Lower lobe of right lung (tissue), 2 donors: ENCODE results near the gene PPP3CB. TPM values are rescaled to one million over a fixed set of nuclear protein-coding genes. Genes with fewer than 3 reads are reported as not detected.

ENCODE experiments used
- ATAC-seq, 2 donors: fragments of 200-7000 bp; cut with Tn5 transposase; one replicate each; pipeline ENCODE4 v1.9.1; 2020 to 2022; ENCODE audit warnings: mild to moderate bottlenecking in 2 of 2, moderate library complexity in 2 of 2
- DNase-seq: peaks from one replicate; pipeline ENCODE4 v3.0.0-alpha.2; 2020
- H3K27ac ChIP-seq: fragments of 200-600 bp; one replicate; pipeline ENCODE4 v1.8.0; 2022
- H3K27me3 ChIP-seq: fragments of 200-600 bp; one replicate; pipeline ENCODE4 v1.8.0; 2022; ENCODE audit warnings: low read depth
- H3K36me3 ChIP-seq: fragments of 200-600 bp; one replicate; pipeline ENCODE4 v1.8.0; 2022; ENCODE audit warnings: mild to moderate bottlenecking
- H3K4me1 ChIP-seq: fragments of 200-600 bp; one replicate; pipeline ENCODE4 v1.8.0; 2022
- H3K4me3 ChIP-seq: fragments of 200-600 bp; one replicate; pipeline ENCODE4 v1.8.0; 2022; ENCODE audit warnings: mild to moderate bottlenecking
- H3K9me3 ChIP-seq: fragments of 200-600 bp; one replicate; pipeline ENCODE4 v1.8.0; 2022
- intact Hi-C: fragments of 100-400 bp; cut with DNase I; formaldehyde crosslinking; loops from one replicate; pipeline ENCODE4 v1.11.0; 2022
- long read RNA-seq: library from polyadenylated mRNA; unstranded; transcript quantifications from one replicate; pipeline ENCODE4 v2.0.0, GENCODE V29; 2021
- total RNA-seq: library from RNA; stranded (reverse); fragmentation: NEBNext Ultra II Directional; extraction: Animal tissue kit (Norgen Biotek cat#: 25700); gene quantifications from one replicate; pipeline ENCODE4 v1.2.1, GENCODE V29; 2021
- TF ChIP-seq, protein P1 (sequence below): fragments of 200-600 bp; IDR thresholded peaks from one replicate; pipeline ENCODE4 v1.8.0; 2022; ENCODE audit warnings: antibody characterized with exemption, mild to moderate bottlenecking
- donor health status: DM: no; HTN: yes; CAD: no; lungs with severe emphysema.

PPP3CB gene
- 41.3 TPM for total RNA-seq
- long read RNA-seq, partial matches to known transcripts: 2 of 22 reads
- long read RNA-seq, other reads (novel, unspliced or antisense): 16 of 22 reads

DNA sequence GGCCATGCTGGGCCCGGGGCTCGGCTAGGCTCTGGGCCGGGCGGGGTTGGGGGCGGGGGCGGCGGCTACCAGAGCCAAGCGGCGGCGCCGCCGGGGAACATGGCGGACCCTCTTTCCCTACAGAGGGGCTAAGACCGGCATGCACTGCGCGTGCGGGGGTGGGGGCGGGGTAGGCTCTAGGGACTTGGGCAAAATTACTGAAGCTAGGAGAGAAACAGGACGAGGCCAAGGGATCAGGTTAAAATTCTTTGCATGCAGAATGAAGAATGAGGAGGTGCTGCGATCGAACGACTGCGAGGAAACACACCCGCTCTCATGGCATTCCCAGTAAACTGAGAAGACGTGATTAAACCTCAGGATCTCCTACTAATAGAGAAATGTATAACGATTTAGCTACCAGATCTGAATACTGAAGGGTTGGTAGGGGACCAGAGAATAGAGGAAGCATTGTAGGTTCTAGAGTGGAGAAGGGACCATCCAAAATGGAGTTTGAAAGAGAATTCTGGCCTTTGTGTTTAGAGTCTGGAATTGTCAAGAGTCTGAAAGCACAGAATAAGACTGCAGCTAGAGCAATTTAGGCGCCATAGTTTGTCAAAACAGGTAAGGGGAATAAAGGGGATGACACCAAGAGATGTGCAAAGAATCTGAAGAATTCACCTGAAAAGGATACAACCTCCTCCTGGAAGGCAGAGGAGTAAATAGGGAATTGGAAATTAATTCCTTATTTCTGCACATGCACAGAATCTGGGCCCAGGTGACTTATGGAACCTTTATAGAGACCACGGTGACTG, at the start of gene PPP3CB:
TSS of gene PPP3CB (minus strand) at position 141 of the 791 bp plus-strand sequence. CDS start at position 6, 135 bp downstream.
- H3K4me1 ChIP-seq: peaks cover 43% of the 10 kb centered on the region
- intact Hi-C loops: no loop called here
- ATAC-seq: peak; percentile 92 to 95

DNA sequence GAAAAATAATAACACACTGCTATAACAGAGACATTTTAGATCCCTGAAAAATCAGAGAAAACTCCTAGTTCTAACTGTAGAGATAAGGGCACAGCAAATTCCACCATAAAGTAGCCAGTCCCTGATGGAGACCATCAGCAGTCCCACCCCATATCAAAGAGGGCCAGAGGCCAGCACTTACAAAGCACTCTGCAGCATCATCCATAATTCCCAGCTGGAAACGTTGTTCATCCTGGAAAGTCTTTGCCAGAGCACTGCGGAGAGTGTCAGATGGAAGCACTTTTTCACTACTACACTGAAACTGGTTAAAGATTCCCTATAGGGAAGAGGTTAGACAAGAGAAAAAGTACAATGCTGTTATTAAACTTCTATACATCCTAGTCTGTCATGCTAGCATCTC, 49.5 kb upstream of the PPP3CB start:
- no peaks in the 10 kb centered on the region for H3K9me3 ChIP-seq
- TF ChIP-seq, protein P1, sequence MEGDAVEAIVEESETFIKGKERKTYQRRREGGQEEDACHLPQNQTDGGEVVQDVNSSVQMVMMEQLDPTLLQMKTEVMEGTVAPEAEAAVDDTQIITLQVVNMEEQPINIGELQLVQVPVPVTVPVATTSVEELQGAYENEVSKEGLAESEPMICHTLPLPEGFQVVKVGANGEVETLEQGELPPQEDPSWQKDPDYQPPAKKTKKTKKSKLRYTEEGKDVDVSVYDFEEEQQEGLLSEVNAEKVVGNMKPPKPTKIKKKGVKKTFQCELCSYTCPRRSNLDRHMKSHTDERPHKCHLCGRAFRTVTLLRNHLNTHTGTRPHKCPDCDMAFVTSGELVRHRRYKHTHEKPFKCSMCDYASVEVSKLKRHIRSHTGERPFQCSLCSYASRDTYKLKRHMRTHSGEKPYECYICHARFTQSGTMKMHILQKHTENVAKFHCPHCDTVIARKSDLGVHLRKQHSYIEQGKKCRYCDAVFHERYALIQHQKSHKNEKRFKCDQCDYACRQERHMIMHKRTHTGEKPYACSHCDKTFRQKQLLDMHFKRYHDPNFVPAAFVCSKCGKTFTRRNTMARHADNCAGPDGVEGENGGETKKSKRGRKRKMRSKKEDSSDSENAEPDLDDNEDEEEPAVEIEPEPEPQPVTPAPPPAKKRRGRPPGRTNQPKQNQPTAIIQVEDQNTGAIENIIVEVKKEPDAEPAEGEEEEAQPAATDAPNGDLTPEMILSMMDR: no peak
- no peak for DNase-seq
- ATAC-seq: no peak
- H3K36me3 ChIP-seq: peaks cover 39% of the 10 kb centered on the region
- H3K27ac ChIP-seq: no peak overlapping the region
- intact Hi-C loops: no loop called here
- H3K4me1 ChIP-seq: no peaks in the 10 kb centered on the region
- no peaks in the 10 kb centered on the region for H3K27me3 ChIP-seq
- no peak overlapping the region for H3K4me3 ChIP-seq

More for the DNA sequence above, at the start of gene PPP3CB:
- DNase-seq: peak; percentile 95
- TF ChIP-seq, protein P1: no peak
- H3K36me3 ChIP-seq: peaks cover 31% of the 10 kb centered on the region
- peak within 1 kb of the TSS; percentile 97 for H3K27ac ChIP-seq
- no peaks in the 10 kb centered on the region for H3K9me3 ChIP-seq
- H3K4me3 ChIP-seq: peak within 1 kb of the TSS; percentile 80
- H3K27me3 ChIP-seq: no peaks in the 10 kb centered on the region

DNA sequence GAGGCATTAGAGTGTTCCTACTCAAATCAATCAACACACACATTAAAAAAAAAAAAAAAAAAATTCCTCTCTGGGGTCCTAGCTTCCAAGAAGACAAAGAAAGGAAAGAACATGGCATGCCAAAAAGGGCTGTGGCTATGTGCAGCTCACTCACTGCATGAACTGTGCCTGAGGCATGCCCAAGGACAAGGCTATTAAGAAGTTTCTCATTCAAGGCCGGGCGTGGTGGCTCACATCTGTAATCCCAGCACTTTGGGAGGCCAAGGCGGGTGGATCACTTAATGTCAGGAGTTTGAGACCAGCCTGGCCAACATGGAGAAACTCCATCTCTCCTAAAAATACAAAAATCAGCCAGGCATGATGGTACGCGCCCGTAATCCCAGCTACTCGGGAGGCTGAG, 41.9 kb upstream of the PPP3CB start:
- no peak for ATAC-seq
- Histone ChIP-seq H3K4me1 (no peaks in the 10 kb centered on the region), H3K27me3 (no peaks in the 10 kb centered on the region), H3K4me3 (no peak overlapping the region), H3K27ac (no peak overlapping the region), H3K36me3 (peaks cover 87% of the 10 kb centered on the region), H3K9me3 (no peaks in the 10 kb centered on the region)
- intact Hi-C loops: no loop called here
- TF ChIP-seq, protein P1: no peak
- DNase-seq: no peak

DNA sequence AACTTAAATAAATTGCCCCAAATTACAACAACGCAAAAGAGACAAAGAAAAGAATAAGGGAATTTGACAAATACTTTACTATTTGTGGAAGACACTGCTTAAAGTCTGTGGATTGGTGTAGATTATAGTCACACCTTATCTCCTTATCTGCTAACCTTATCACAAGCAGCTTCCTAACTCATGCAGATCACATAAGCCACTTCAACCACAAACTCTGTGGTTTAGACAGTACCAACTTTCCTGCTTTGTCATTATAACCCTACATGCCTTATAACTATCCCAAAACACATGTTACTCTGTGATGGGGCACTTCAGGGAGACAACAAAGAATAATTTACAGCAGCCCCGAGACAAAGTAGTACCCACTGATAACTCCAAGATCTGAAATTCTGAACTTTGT, 41.5 kb upstream of the PPP3CB start:
- H3K27me3 ChIP-seq: no peaks in the 10 kb centered on the region
- TF ChIP-seq, protein P1: no peak
- intact Hi-C loops: no loop called here
- H3K4me1 ChIP-seq: no peaks in the 10 kb centered on the region
- peaks cover 83% of the 10 kb centered on the region for H3K36me3 ChIP-seq
- DNase-seq: no peak
- ATAC-seq: no peak
- H3K9me3 ChIP-seq: no peaks in the 10 kb centered on the region
- no peak overlapping the region for H3K27ac ChIP-seq
- no peak overlapping the region for H3K4me3 ChIP-seq

DNA sequence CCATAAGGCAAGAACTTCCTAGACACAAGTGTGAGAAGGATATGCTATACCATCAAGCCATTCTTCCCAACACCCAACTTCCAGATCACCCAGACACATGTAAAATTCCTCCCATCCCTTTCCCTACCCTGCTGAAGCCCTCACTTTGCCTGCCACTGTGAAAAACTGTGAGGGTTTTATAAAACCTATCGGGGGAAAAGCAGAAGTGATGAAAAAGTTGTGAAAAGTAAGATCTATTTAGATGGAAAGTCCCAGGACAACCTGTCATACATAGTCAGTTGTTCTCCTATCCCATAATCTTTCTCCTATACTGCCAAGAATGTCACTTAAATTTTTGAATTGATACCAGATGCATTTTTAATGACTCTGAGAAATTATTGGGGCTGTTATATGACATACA, 39.0 kb upstream of the PPP3CB start:
- DNase-seq: no peak
- TF ChIP-seq, protein P1: no peak
- Histone ChIP-seq H3K9me3 (no peaks in the 10 kb centered on the region), H3K27ac (no peak overlapping the region), H3K36me3 (peaks cover 66% of the 10 kb centered on the region), H3K27me3 (no peaks in the 10 kb centered on the region), H3K4me1 (no peaks in the 10 kb centered on the region), H3K4me3 (no peak overlapping the region)
- ATAC-seq: no peak
- intact Hi-C loops: no loop called here
